Measurements from ENCODE around the gene TOP2A. TPM values are rescaled to one million over a fixed set of nuclear protein-coding genes. Genes with fewer than 3 reads are reported as not detected.

The TOP2A gene
- total and polyA plus RNA-seq, 9 of the 15 experiments (the other 6 are each of a cell fraction or from before 2014, with no cell fraction given): 133 to 347 (median 259) TPM

DNA sequence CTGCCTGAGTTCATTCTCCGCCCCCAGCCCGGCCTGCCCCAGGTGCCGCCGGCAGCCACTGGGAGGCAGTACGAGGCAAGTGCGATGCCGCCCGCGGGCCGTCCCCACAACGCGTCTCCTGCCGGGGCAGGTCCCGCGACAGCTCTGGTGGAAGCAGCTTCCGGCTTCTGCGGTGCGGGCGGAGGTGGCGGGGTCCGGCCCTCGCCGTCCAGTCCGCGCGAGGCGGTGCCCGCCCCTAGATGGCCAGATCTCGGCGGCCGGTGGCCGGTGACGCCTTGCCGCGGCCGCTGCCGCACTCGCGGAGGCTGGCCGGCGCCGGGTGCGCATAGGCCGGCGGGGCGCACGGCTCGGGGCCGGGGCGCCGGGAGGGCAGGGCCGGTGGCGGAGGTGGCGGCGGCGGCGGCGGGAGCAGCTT, 55.0 kb downstream of the TOP2A start (continued):
- TF ChIP-seq SIRT6 (IDR thresholded peaks at IDR 0.05; ENCODE audit: low read depth, low read length): no peak
- no peak for TF ChIP-seq MAFG (tag; conservative IDR thresholded peaks at IDR 0.05)
- no peak for TF ChIP-seq ATF6 (CRISPR knock-in tag; IDR thresholded peaks at IDR 0.05)
- no peak for TF ChIP-seq GATAD2A (IDR thresholded peaks at IDR 0.05)
- no peak; the same call in 1 of the 2 replicates for TF ChIP-seq BCOR (IDR thresholded peaks at IDR 0.05)
- TF ChIP-seq RFX7 (CRISPR knock-in tag; IDR thresholded peaks at IDR 0.05): no peak
- TF ChIP-seq, protein P1, sequence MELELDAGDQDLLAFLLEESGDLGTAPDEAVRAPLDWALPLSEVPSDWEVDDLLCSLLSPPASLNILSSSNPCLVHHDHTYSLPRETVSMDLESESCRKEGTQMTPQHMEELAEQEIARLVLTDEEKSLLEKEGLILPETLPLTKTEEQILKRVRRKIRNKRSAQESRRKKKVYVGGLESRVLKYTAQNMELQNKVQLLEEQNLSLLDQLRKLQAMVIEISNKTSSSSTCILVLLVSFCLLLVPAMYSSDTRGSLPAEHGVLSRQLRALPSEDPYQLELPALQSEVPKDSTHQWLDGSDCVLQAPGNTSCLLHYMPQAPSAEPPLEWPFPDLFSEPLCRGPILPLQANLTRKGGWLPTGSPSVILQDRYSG (tag; conservative IDR thresholded peaks at IDR 0.05; ENCODE audit: low read depth): no peak
- TF ChIP-seq, protein P2, sequence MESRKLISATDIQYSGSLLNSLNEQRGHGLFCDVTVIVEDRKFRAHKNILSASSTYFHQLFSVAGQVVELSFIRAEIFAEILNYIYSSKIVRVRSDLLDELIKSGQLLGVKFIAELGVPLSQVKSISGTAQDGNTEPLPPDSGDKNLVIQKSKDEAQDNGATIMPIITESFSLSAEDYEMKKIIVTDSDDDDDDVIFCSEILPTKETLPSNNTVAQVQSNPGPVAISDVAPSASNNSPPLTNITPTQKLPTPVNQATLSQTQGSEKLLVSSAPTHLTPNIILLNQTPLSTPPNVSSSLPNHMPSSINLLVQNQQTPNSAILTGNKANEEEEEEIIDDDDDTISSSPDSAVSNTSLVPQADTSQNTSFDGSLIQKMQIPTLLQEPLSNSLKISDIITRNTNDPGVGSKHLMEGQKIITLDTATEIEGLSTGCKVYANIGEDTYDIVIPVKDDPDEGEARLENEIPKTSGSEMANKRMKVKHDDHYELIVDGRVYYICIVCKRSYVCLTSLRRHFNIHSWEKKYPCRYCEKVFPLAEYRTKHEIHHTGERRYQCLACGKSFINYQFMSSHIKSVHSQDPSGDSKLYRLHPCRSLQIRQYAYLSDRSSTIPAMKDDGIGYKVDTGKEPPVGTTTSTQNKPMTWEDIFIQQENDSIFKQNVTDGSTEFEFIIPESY (CRISPR knock-in tag; IDR thresholded peaks at IDR 0.05): no peak; the same call in none of the 2 replicates
- TF ChIP-seq, protein P3, sequence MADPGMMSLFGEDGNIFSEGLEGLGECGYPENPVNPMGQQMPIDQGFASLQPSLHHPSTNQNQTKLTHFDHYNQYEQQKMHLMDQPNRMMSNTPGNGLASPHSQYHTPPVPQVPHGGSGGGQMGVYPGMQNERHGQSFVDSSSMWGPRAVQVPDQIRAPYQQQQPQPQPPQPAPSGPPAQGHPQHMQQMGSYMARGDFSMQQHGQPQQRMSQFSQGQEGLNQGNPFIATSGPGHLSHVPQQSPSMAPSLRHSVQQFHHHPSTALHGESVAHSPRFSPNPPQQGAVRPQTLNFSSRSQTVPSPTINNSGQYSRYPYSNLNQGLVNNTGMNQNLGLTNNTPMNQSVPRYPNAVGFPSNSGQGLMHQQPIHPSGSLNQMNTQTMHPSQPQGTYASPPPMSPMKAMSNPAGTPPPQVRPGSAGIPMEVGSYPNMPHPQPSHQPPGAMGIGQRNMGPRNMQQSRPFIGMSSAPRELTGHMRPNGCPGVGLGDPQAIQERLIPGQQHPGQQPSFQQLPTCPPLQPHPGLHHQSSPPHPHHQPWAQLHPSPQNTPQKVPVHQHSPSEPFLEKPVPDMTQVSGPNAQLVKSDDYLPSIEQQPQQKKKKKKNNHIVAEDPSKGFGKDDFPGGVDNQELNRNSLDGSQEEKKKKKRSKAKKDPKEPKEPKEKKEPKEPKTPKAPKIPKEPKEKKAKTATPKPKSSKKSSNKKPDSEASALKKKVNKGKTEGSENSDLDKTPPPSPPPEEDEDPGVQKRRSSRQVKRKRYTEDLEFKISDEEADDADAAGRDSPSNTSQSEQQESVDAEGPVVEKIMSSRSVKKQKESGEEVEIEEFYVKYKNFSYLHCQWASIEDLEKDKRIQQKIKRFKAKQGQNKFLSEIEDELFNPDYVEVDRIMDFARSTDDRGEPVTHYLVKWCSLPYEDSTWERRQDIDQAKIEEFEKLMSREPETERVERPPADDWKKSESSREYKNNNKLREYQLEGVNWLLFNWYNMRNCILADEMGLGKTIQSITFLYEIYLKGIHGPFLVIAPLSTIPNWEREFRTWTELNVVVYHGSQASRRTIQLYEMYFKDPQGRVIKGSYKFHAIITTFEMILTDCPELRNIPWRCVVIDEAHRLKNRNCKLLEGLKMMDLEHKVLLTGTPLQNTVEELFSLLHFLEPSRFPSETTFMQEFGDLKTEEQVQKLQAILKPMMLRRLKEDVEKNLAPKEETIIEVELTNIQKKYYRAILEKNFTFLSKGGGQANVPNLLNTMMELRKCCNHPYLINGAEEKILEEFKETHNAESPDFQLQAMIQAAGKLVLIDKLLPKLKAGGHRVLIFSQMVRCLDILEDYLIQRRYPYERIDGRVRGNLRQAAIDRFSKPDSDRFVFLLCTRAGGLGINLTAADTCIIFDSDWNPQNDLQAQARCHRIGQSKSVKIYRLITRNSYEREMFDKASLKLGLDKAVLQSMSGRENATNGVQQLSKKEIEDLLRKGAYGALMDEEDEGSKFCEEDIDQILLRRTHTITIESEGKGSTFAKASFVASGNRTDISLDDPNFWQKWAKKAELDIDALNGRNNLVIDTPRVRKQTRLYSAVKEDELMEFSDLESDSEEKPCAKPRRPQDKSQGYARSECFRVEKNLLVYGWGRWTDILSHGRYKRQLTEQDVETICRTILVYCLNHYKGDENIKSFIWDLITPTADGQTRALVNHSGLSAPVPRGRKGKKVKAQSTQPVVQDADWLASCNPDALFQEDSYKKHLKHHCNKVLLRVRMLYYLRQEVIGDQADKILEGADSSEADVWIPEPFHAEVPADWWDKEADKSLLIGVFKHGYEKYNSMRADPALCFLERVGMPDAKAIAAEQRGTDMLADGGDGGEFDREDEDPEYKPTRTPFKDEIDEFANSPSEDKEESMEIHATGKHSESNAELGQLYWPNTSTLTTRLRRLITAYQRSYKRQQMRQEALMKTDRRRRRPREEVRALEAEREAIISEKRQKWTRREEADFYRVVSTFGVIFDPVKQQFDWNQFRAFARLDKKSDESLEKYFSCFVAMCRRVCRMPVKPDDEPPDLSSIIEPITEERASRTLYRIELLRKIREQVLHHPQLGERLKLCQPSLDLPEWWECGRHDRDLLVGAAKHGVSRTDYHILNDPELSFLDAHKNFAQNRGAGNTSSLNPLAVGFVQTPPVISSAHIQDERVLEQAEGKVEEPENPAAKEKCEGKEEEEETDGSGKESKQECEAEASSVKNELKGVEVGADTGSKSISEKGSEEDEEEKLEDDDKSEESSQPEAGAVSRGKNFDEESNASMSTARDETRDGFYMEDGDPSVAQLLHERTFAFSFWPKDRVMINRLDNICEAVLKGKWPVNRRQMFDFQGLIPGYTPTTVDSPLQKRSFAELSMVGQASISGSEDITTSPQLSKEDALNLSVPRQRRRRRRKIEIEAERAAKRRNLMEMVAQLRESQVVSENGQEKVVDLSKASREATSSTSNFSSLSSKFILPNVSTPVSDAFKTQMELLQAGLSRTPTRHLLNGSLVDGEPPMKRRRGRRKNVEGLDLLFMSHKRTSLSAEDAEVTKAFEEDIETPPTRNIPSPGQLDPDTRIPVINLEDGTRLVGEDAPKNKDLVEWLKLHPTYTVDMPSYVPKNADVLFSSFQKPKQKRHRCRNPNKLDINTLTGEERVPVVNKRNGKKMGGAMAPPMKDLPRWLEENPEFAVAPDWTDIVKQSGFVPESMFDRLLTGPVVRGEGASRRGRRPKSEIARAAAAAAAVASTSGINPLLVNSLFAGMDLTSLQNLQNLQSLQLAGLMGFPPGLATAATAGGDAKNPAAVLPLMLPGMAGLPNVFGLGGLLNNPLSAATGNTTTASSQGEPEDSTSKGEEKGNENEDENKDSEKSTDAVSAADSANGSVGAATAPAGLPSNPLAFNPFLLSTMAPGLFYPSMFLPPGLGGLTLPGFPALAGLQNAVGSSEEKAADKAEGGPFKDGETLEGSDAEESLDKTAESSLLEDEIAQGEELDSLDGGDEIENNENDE (IDR thresholded peaks at IDR 0.05; ENCODE audit: low read depth, low read length): no peak
- no peak for TF ChIP-seq ZNF830 (CRISPR knock-in tag; IDR thresholded peaks at IDR 0.05)
